Fibroblast of villous mesenchyme (primary cell): ENCODE measurements around the gene KLF5. TPM values are rescaled to one million over a fixed set of nuclear protein-coding genes. Genes with fewer than 3 reads are reported as not detected.

Source experiments
- DNase-seq: peaks from one replicate; pipeline ENCODE4 v3.0.0-alpha.2; 2010; ENCODE audit warnings: low read depth
- H3K4me3 ChIP-seq: 2 replicates; pipeline ENCODE4 v1.5.1; 2011; ENCODE audit warnings: low read depth, mild to moderate bottlenecking, low read length
- total RNA-seq: library from RNA; depleted of rRNA; stranded (reverse); fragments of >200 nt; gene quantifications from 2 replicates; pipeline ENCODE4 v1.2.3, GENCODE V29; 2012
- TF ChIP-seq, protein P1 (sequence below): IDR thresholded peaks from 2 replicates; pipeline ENCODE4 v1.5.1; 2012; ENCODE audit warnings: low read depth, mild to moderate bottlenecking, low read length; ENCODE audit not compliant: insufficient read depth

Gene KLF5
- total RNA-seq, 1 donor = 15.1 TPM

GRCh38 chr13:73063166-73063565 lies 4.4 kb downstream of the KLF5 start:
- no peak for DNase-seq
- TF ChIP-seq, protein P1, sequence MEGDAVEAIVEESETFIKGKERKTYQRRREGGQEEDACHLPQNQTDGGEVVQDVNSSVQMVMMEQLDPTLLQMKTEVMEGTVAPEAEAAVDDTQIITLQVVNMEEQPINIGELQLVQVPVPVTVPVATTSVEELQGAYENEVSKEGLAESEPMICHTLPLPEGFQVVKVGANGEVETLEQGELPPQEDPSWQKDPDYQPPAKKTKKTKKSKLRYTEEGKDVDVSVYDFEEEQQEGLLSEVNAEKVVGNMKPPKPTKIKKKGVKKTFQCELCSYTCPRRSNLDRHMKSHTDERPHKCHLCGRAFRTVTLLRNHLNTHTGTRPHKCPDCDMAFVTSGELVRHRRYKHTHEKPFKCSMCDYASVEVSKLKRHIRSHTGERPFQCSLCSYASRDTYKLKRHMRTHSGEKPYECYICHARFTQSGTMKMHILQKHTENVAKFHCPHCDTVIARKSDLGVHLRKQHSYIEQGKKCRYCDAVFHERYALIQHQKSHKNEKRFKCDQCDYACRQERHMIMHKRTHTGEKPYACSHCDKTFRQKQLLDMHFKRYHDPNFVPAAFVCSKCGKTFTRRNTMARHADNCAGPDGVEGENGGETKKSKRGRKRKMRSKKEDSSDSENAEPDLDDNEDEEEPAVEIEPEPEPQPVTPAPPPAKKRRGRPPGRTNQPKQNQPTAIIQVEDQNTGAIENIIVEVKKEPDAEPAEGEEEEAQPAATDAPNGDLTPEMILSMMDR = no peak
- no peak overlapping the region for H3K4me3 ChIP-seq

- TF ChIP-seq, protein P1 = no peak
- H3K4me3 ChIP-seq = no peak overlapping the region
- no peak for DNase-seq
These were observed 6.2 kb downstream of the KLF5 start for GRCh38 chr13:73065036-73065435.

- H3K4me3 ChIP-seq = no peak overlapping the region
- no peak for DNase-seq
- TF ChIP-seq, protein P1 = no peak
These were observed 7.0 kb downstream of the KLF5 start for GRCh38 chr13:73065665-73066340.

DNA sequence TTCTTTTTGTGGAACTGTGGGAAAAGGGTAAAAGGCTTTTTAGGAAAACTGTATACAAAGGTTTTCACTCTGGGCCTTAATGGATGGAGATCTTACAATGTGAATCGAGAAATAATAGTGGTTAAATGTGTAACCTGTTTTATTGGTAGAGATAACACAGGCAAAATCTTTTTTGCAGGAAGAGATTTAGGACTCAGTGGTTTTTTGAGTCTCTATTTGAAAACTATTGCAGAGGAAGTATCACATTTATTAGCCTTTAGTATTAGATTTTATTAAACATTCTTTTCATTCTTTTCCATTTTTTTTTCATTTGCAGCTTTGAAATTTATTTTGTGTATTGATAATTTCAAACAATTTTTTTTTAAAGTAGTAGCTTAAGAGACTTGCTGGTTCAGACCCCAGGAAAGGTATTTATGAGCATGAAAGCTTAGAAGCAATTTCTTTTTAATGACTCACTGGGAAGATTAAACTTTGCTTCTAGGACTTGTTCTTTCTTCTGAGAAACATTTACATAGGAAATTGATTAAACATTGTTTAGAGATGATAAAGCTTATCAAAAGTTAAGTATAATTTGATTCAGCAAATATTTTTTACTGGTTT lies 10.5 kb downstream of the KLF5 start:
- DNase-seq = peak; percentile 39
- TF ChIP-seq, protein P1 = no peak
- no peak overlapping the region for H3K4me3 ChIP-seq

DNA sequence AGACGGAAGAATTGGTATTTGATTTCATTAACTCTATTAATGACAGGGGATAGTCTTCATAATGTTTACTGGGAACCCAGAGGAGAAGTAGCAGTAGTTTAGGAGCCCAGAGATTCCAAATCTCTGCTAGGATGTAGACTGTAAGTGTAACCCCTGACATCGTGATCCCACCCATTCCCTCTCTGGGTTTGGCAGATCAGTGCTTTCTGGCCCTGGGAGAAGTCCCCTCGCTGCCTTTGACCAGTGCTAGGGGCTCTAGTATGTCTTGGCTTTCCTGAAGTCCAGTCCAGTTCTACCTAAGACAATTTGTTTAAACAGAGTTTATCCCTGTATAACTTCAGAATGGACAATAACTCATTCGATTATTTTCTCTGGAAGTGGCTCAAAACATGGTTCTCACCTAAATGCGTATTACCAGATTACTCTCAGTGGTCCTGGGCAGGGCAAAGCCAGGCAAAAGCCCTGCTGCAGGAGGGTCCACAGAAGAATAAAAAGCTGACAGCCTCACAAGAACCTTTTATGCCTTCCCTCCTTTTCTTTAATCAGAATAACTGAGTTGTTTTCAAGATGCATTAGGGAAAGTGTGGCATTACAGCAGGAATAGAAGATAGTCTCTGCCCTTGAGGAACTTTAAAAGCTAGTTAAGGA lies 11.8 kb downstream of the KLF5 start:
- TF ChIP-seq, protein P1 = no peak
- DNase-seq = no peak

GRCh38 chr13:73072239-73072900 lies 13.6 kb downstream of the KLF5 start:
- TF ChIP-seq, protein P1 = no peak
- DNase-seq = no peak
- H3K4me3 ChIP-seq = no peak overlapping the region

More for the DNA sequence above, 11.8 kb downstream of the KLF5 start:
- no peak overlapping the region for H3K4me3 ChIP-seq
